Measurements from ENCODE around the gene UTP11. TPM values are rescaled to one million over a fixed set of nuclear protein-coding genes. Genes with fewer than 3 reads are reported as not detected.

UTP11 gene
- total RNA-seq, 1 donor, result 18.2 TPM

GRCh38 chr1:38013227-38013622 lies 691 bp downstream of the UTP11 start:
- Histone ChIP-seq H3K27me3 (ENCODE audit: insufficient read depth, low read length) (no peaks in the 10 kb centered on the region), H3K4me3 (ENCODE audit: low read length) (peak overlapping the region; percentile 54), H3K4me1 (ENCODE audit: insufficient read depth, low read length) (peaks cover 47% of the 10 kb centered on the region), H3K9me3 (ENCODE audit: low read depth, low read length) (no peaks in the 10 kb centered on the region)

- H3K27me3 ChIP-seq (ENCODE audit: insufficient read depth, low read length), result no peaks in the 10 kb centered on the region
- no peak overlapping the region for H3K4me3 ChIP-seq (ENCODE audit: low read length)
- no peaks in the 10 kb centered on the region for H3K9me3 ChIP-seq (ENCODE audit: low read depth, low read length)
- H3K4me1 ChIP-seq (ENCODE audit: insufficient read depth, low read length), result peaks cover 37% of the 10 kb centered on the region
Measured at GRCh38 chr1:38014171-38014570, 1.6 kb downstream of the UTP11 start.

GRCh38 chr1:38014724-38015424 lies 2.3 kb downstream of the UTP11 start:
- peaks cover 30% of the 10 kb centered on the region for H3K4me1 ChIP-seq (ENCODE audit: insufficient read depth, low read length)
- H3K9me3 ChIP-seq (ENCODE audit: low read depth, low read length), result no peaks in the 10 kb centered on the region

DNA sequence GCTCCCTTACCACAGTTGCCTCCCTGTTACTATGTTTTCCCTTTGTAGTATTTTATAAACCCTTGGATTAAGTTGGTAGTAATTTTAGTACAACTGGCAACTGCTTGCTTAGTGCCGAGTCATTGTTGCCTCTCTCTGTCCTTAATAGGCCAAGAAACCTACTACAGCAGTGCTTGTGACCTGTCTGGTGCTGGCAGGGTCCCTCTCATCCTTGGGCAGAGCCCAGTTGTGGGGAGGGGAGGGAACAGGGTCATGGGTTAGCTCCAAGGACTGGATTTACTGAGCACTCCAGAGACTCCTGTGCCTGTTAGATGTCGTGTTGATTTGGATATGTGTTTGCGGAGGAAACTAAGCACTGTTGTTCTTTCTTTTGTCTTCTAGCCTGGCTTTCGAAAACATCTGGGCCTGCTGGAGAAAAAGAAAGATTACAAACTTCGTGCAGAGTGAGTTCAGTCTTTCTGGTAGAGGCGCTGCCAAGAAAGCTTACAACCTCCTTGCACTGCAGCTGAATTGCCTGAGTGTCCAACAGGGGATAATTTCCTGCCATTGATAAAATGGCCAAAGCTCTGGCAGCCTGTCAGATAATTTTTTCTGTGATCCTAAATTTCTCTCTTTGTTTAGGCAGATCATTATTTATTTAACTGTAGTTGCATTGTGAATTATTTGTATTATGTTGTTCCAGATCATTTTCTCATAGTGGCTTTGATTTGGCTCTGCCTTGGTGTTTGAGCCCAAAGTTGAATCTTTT lies 3.6 kb downstream of the UTP11 start:
- H3K9me3 ChIP-seq (ENCODE audit: low read depth, low read length), result no peaks in the 10 kb centered on the region
- H3K27me3 ChIP-seq (ENCODE audit: insufficient read depth, low read length), result no peaks in the 10 kb centered on the region
- peaks cover 24% of the 10 kb centered on the region for H3K4me1 ChIP-seq (ENCODE audit: insufficient read depth, low read length)
- H3K4me3 ChIP-seq (ENCODE audit: low read length), result no peak overlapping the region

More at GRCh38 chr1:38014724-38015424, 2.3 kb downstream of the UTP11 start:
- Histone ChIP-seq H3K4me3 (ENCODE audit: low read length) (no peak overlapping the region), H3K27me3 (ENCODE audit: insufficient read depth, low read length) (no peaks in the 10 kb centered on the region)

- peaks cover 6% of the 10 kb centered on the region for H3K4me1 ChIP-seq (ENCODE audit: insufficient read depth, low read length)
- H3K4me3 ChIP-seq (ENCODE audit: low read length), result no peak overlapping the region
- H3K9me3 ChIP-seq (ENCODE audit: low read depth, low read length), result no peaks in the 10 kb centered on the region
- H3K27me3 ChIP-seq (ENCODE audit: insufficient read depth, low read length), result no peaks in the 10 kb centered on the region
Measured at GRCh38 chr1:38018864-38019343, 6.4 kb downstream of the UTP11 start.

DNA sequence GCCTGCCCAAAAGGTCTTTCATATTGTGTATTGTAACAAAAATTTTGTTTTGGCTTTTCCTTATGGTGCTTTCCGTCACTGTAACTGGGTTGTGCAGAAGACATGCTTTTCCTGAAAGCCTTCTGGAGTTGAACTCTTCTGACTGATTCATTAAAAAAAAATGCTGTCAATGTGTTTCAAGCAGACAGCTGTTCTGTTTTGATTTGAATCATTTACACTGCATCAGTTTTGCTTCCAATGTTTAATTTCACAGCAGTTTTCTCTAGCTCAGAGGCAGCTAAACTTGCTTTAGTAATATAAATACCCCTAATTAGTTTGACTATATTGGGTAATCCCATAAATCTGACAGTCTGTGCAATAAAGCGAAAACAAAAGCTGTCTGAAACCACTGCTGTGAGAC lies 7.9 kb downstream of the UTP11 start:
- H3K27me3 ChIP-seq (ENCODE audit: insufficient read depth, low read length), result no peaks in the 10 kb centered on the region
- H3K4me3 ChIP-seq (ENCODE audit: low read length), result no peak overlapping the region
- no peaks in the 10 kb centered on the region for H3K9me3 ChIP-seq (ENCODE audit: low read depth, low read length)
- no peaks in the 10 kb centered on the region for H3K4me1 ChIP-seq (ENCODE audit: insufficient read depth, low read length)

DNA sequence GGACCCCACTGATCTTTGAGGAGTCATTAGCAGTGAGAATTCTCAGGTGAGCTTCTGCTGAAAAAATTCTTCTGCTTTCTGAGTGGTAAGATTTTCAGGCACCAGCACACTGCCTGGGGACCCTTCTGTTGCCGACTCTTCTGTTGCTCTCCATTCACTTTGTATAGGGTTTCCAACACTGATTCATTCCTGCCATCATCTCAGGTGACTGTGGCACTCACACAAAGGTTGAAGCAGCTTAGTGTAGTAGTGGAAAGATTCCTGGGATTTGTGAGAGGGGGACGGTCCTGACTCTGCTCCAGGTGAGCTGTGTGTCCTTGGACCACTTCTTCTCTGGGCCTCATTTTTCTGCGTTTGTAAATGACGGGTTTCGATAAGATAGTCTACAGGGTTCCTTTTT lies 9.4 kb downstream of the UTP11 start:
- Histone ChIP-seq H3K4me3 (ENCODE audit: low read length) (no peak overlapping the region), H3K4me1 (ENCODE audit: insufficient read depth, low read length) (no peaks in the 10 kb centered on the region), H3K9me3 (ENCODE audit: low read depth, low read length) (no peaks in the 10 kb centered on the region), H3K27me3 (ENCODE audit: insufficient read depth, low read length) (no peaks in the 10 kb centered on the region)

- no peaks in the 10 kb centered on the region for H3K9me3 ChIP-seq (ENCODE audit: low read depth, low read length)
- H3K4me3 ChIP-seq (ENCODE audit: low read length), result no peak overlapping the region
- no peaks in the 10 kb centered on the region for H3K27me3 ChIP-seq (ENCODE audit: insufficient read depth, low read length)
- H3K4me1 ChIP-seq (ENCODE audit: insufficient read depth, low read length), result no peaks in the 10 kb centered on the region
Measured at GRCh38 chr1:38022810-38023209, 10.3 kb downstream of the UTP11 start.

- H3K4me3 ChIP-seq (ENCODE audit: low read length), result no peak overlapping the region
- no peaks in the 10 kb centered on the region for H3K9me3 ChIP-seq (ENCODE audit: low read depth, low read length)
- peaks cover 16% of the 10 kb centered on the region for H3K4me1 ChIP-seq (ENCODE audit: insufficient read depth, low read length)
- H3K27me3 ChIP-seq (ENCODE audit: insufficient read depth, low read length), result no peaks in the 10 kb centered on the region
Measured at GRCh38 chr1:38025233-38025632, 12.7 kb downstream of the UTP11 start.

GRCh38 chr1:38025664-38026063 lies 13.1 kb downstream of the UTP11 start:
- Histone ChIP-seq H3K4me1 (ENCODE audit: insufficient read depth, low read length) (peaks cover 20% of the 10 kb centered on the region), H3K9me3 (ENCODE audit: low read depth, low read length) (no peaks in the 10 kb centered on the region), H3K4me3 (ENCODE audit: low read length) (no peak overlapping the region), H3K27me3 (ENCODE audit: insufficient read depth, low read length) (no peaks in the 10 kb centered on the region)

GRCh38 chr1:38026592-38027200 lies 14.2 kb downstream of the UTP11 start:
- H3K27me3 ChIP-seq (ENCODE audit: insufficient read depth, low read length), result no peaks in the 10 kb centered on the region
- no peak overlapping the region for H3K4me3 ChIP-seq (ENCODE audit: low read length)
- no peaks in the 10 kb centered on the region for H3K9me3 ChIP-seq (ENCODE audit: low read depth, low read length)
- H3K4me1 ChIP-seq (ENCODE audit: insufficient read depth, low read length), result peaks cover 23% of the 10 kb centered on the region

GRCh38 chr1:38027201-38028104 lies 14.9 kb downstream of the UTP11 start:
- H3K4me1 ChIP-seq (ENCODE audit: insufficient read depth, low read length), result peaks cover 23% of the 10 kb centered on the region

DNA sequence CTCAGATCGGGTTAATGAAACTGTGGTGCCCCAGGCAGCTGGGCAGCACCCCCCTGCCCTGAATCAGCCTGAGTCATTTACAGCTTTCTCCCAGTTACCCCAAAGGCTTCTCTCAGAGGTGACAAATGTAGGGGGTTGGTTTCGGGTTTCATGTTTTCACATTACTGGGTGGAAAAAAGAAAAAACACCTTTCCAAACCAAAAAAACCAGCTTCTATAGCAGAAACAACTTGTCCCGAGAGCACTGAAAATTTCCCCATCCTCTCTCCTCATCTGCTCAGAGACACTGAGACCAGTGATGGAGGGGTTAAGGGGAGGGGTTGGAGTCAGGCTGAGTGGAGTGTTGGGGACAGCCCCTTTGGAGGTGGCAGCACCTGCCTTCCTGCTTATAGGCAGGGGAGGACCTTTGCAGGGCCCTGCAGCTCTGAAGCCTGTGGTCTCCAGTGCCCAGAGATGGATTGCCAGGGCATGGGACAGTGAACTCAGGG lies 15.6 kb downstream of the UTP11 start:
- H3K4me3 ChIP-seq (ENCODE audit: low read length), result no peak overlapping the region
- no peaks in the 10 kb centered on the region for H3K9me3 ChIP-seq (ENCODE audit: low read depth, low read length)
- H3K4me1 ChIP-seq (ENCODE audit: insufficient read depth, low read length), result peaks cover 23% of the 10 kb centered on the region
- no peaks in the 10 kb centered on the region for H3K27me3 ChIP-seq (ENCODE audit: insufficient read depth, low read length)

More at GRCh38 chr1:38027201-38028104, 14.9 kb downstream of the UTP11 start:
- Histone ChIP-seq H3K9me3 (ENCODE audit: low read depth, low read length) (no peaks in the 10 kb centered on the region), H3K27me3 (ENCODE audit: insufficient read depth, low read length) (no peaks in the 10 kb centered on the region), H3K4me3 (ENCODE audit: low read length) (no peak overlapping the region)

DNA sequence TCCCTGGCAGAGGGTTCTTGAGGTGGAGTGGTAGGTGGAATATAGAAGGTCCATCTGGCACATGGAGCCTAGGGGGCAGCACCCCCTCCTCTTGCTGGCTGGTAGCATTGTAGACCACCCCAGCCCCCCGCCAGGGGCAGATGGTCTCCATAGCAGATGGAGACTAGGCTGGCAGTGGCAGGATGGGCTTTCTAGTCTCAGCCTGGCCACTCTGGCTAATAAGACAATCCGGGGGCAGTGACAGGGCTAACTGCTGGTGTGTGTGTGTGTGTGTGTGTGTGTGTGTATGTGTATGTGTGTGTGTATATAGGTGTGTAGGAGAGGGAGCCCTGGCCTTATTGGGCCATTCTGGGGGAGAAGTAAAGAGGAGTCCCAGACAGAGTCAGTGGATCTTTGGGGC lies 16.1 kb downstream of the UTP11 start:
- peaks cover 23% of the 10 kb centered on the region for H3K4me1 ChIP-seq (ENCODE audit: insufficient read depth, low read length)
- H3K27me3 ChIP-seq (ENCODE audit: insufficient read depth, low read length), result no peaks in the 10 kb centered on the region
- no peaks in the 10 kb centered on the region for H3K9me3 ChIP-seq (ENCODE audit: low read depth, low read length)
- H3K4me3 ChIP-seq (ENCODE audit: low read length), result no peak overlapping the region

All from mononuclear cell (primary cell).